Common myeloid progenitor, CD34-positive (primary cell): Measurements from ENCODE around the gene HES6.

Experiments
- CTCF ChIA-PET: fragments of 350-600 bp; sonication (Branson Sonifier 250); formaldehyde crosslinking; loops from one replicate; lab custom pipeline; 2021; ENCODE audit warnings: antibody characterized with exemption; lab: Charles Lee
- POLR2A ChIA-PET: fragments of 350-600 bp; sonication (Branson Sonifier 250); formaldehyde crosslinking; loops from one replicate; lab custom pipeline; 2021; ENCODE audit warnings: antibody characterized with exemption; lab: Charles Lee
- DNase-seq, 3 donors: peaks; one replicate each; pipeline versions ENCODE4 v3.0.0 to v3.0.0-alpha.2; 2013
- H3K27ac ChIP-seq, 2 experiments: 1 replicate in 1 of 2; 2 replicates in 1 of 2; pipeline ENCODE4 v1.7.0; 2013; ENCODE audit warnings: inconsistent platforms in 2 of 2, low read length in 2 of 2, mild to moderate bottlenecking in 2 of 2, low read depth in 1 of 2, moderate library complexity in 1 of 2; ENCODE audit not compliant: severe bottlenecking in 2 of 2, insufficient read depth in 1 of 2, poor library complexity in 1 of 2
- H3K27me3 ChIP-seq, 5 experiments: replicated peaks in 2 of 5; 1 replicate in 3 of 5; 2 replicates in 2 of 5; pipeline versions ENCODE4 v1.6.1 to v1.7.0; 2013; ENCODE audit warnings: low read length in 4 of 5, mild to moderate bottlenecking in 2 of 5, moderate library complexity in 2 of 5, inconsistent platforms in 1 of 5; ENCODE audit not compliant: insufficient read depth in 5 of 5, control insufficient read depth in 4 of 5
- H3K36me3 ChIP-seq, 4 experiments: 1 replicate in 2 of 4; 2 replicates in 2 of 4; pipeline versions ENCODE4 v1.6.1 to v1.7.0; 2013; ENCODE audit warnings: low read length in 3 of 4, control low read depth in 1 of 4, mild to moderate bottlenecking in 1 of 4; ENCODE audit not compliant: control insufficient read depth in 4 of 4, insufficient read depth in 4 of 4
- H3K4me1 ChIP-seq, 4 experiments: 1 replicate in 3 of 4; 2 replicates in 1 of 4; pipeline versions ENCODE4 v1.6.1 to v1.7.1; 2013; ENCODE audit warnings: low read length in 3 of 4, mild to moderate bottlenecking in 3 of 4, control low read depth in 1 of 4, inconsistent platforms in 1 of 4, moderate library complexity in 1 of 4; ENCODE audit not compliant: control insufficient read depth in 4 of 4, insufficient read depth in 4 of 4; ENCODE audit errors: control extremely low read depth in 1 of 4
- H3K4me3 ChIP-seq, 7 experiments: 1 replicate in 4 of 7; 2 replicates in 3 of 7; pipeline versions ENCODE4 v1.5.1 to v1.7.0; 2013; ENCODE audit warnings: mild to moderate bottlenecking in 7 of 7, low read length in 6 of 7, moderate library complexity in 6 of 7, inconsistent platforms in 2 of 7, low read depth in 2 of 7, control low read depth in 1 of 7; ENCODE audit not compliant: insufficient read depth in 4 of 7, control insufficient read depth in 1 of 7; ENCODE audit errors: extremely low read depth in 1 of 7
- H3K9me3 ChIP-seq, 5 experiments: 1 replicate in 4 of 5; 2 replicates in 1 of 5; pipeline versions ENCODE4 v1.6.1 to v1.7.1; 2013; ENCODE audit warnings: low read length in 4 of 5, mild to moderate bottlenecking in 2 of 5, inconsistent platforms in 1 of 5, low read depth in 1 of 5, moderate library complexity in 1 of 5; ENCODE audit not compliant: control insufficient read depth in 4 of 5, insufficient read depth in 2 of 5; ENCODE audit errors: control extremely low read depth in 1 of 5
- WGBS: methylation state at CpG from one replicate; pipeline ENCODE4 v1.1.5; 2013; ENCODE audit not compliant: insufficient coverage; 5-methylcytosine and 5-hydroxymethylcytosine counted together

The HES6 gene

GRCh38 chr2:238259061-238260020 is 19.5 kb upstream of the HES6 start:
- 91% methylated on average over 16 of the region's 21 CpGs for WGBS
- CTCF ChIA-PET = interaction anchor here (0.6 to 1.6 kb wide), 7 partner anchors 8 to 98 kb away, joined by 3 to 5 read pairs (median 3); no protein-coding TSS in a partner anchor

GRCh38 chr2:238257786-238258700 is 18.2 kb upstream of the HES6 start:
- H3K4me1 ChIP-seq = no peaks in the 10 kb centered on the region
- peaks cover 14 to 84% (median 56%) of the 10 kb centered on the region in 4 experiments for H3K36me3 ChIP-seq
- no peak for DNase-seq
- H3K9me3 ChIP-seq = no peaks in the 10 kb centered on the region
- H3K27me3 ChIP-seq = no peaks in the 10 kb centered on the region
- POLR2A ChIA-PET = interaction anchor here (0.8 to 1.0 kb wide), 2 partner anchors 42 to 98 kb away, joined by 4 to 6 read pairs; no protein-coding TSS in a partner anchor
- H3K27ac ChIP-seq = no peak overlapping the region
- CTCF ChIA-PET = interaction anchor here (0.6 to 2.1 kb wide), 4 partner anchors 10 to 85 kb away, joined by 3 to 5 read pairs (median 3); no protein-coding TSS in a partner anchor
- 97% methylated on average over 15 of the region's 15 CpGs for WGBS
- no peak overlapping the region for H3K4me3 ChIP-seq

More at GRCh38 chr2:238259061-238260020, 19.5 kb upstream of the HES6 start:
- Histone ChIP-seq H3K4me1 (peaks cover 0 to 7% (median 6%) of the 10 kb centered on the region in 4 experiments), H3K27me3 (no peaks in the 10 kb centered on the region), H3K4me3 (no peak overlapping the region), H3K36me3 (peaks cover 14 to 75% (median 57%) of the 10 kb centered on the region in 4 experiments), H3K9me3 (no peaks in the 10 kb centered on the region), H3K27ac (no peak overlapping the region)
- POLR2A ChIA-PET = interaction anchor here (0.8 to 1.0 kb wide), 2 partner anchors 41 to 99 kb away, joined by 4 to 6 read pairs; no protein-coding TSS in a partner anchor
- DNase-seq = no peak

- Histone ChIP-seq H3K27me3 (no peaks in the 10 kb centered on the region), H3K9me3 (no peaks in the 10 kb centered on the region), H3K27ac (no peak overlapping the region), H3K4me3 (no peak overlapping the region), H3K36me3 (peaks cover 10 to 84% (median 53%) of the 10 kb centered on the region in 4 experiments), H3K4me1 (no peaks in the 10 kb centered on the region)
- ChIA-PET POLR2A (no interaction called here), CTCF (interaction anchor here (0.9 to 2.2 kb wide), 11 partner anchors 8 to 399 kb away, joined by 3 to 6 read pairs (median 5); no protein-coding TSS in a partner anchor)
- peak; percentile 90 to 96 (median 95) for DNase-seq
- 68% methylated on average over 18 of the region's 18 CpGs for WGBS
Observed at GRCh38 chr2:238256594-238257104, 16.8 kb upstream of the HES6 start.

GRCh38 chr2:238256111-238256510 is 16.3 kb upstream of the HES6 start:
- 87% methylated on average over 5 of the region's 6 CpGs for WGBS
- Histone ChIP-seq H3K27me3 (no peaks in the 10 kb centered on the region), H3K36me3 (peaks cover 7 to 83% (median 52%) of the 10 kb centered on the region in 4 experiments), H3K27ac (no peak overlapping the region), H3K9me3 (no peaks in the 10 kb centered on the region), H3K4me1 (no peaks in the 10 kb centered on the region), H3K4me3 (no peak overlapping the region)
- POLR2A ChIA-PET = no interaction called here
- no peak for DNase-seq
- CTCF ChIA-PET = interaction anchor here (0.9 to 2.3 kb wide), 12 partner anchors 9 to 398 kb away, joined by 3 to 6 read pairs (median 5); no protein-coding TSS in a partner anchor

GRCh38 chr2:238255636-238256035 is 15.8 kb upstream of the HES6 start:
- H3K27ac ChIP-seq = no peak overlapping the region
- no peaks in the 10 kb centered on the region for H3K4me1 ChIP-seq
- ChIA-PET CTCF (interaction anchor here (0.9 to 2.3 kb wide), 13 partner anchors 8 to 398 kb away, joined by 3 to 6 read pairs (median 5); no protein-coding TSS in a partner anchor), POLR2A (no interaction called here)
- H3K36me3 ChIP-seq = peaks cover 7 to 83% (median 52%) of the 10 kb centered on the region in 4 experiments
- no peaks in the 10 kb centered on the region for H3K9me3 ChIP-seq
- no peak for DNase-seq
- H3K27me3 ChIP-seq = no peaks in the 10 kb centered on the region
- no peak overlapping the region for H3K4me3 ChIP-seq
- WGBS = 98% methylated on average over 7 of the region's 8 CpGs

GRCh38 chr2:238255151-238255551 is 15.3 kb upstream of the HES6 start:
- CTCF ChIA-PET = interaction anchor here (1.0 to 2.3 kb wide), 9 partner anchors 9 to 95 kb away, joined by 3 to 6 read pairs (median 5); no protein-coding TSS in a partner anchor
- Histone ChIP-seq H3K27ac (no peak overlapping the region), H3K9me3 (no peaks in the 10 kb centered on the region), H3K27me3 (no peaks in the 10 kb centered on the region), H3K4me3 (no peak overlapping the region), H3K4me1 (no peaks in the 10 kb centered on the region), H3K36me3 (peaks cover 7 to 87% (median 54%) of the 10 kb centered on the region in 4 experiments)
- 95% methylated on average over 6 of the region's 6 CpGs for whole genome bisulfite sequencing
- DNase-seq = no peak
- POLR2A ChIA-PET = no interaction called here
